ENCODE results near the gene EFCAB11.

Gene EFCAB11

GRCh38 chr14:89973234-89973823 lies 18.8 kb upstream of the EFCAB11 start:
- H3K4me3 ChIP-seq (replicated peaks; ENCODE audit: low read depth, low read length) = no peak overlapping the region
- TF ChIP-seq CTCF (IDR thresholded peaks at IDR 0.05; ENCODE audit: low read length, missing control alignments) = peak; percentile 96
- peak; percentile 83 for DNase-seq (ENCODE audit: low read depth)

GRCh38 chr14:89965839-89966238 lies 11.3 kb upstream of the EFCAB11 start:
- DNase-seq (ENCODE audit: low read depth) = no peak
- no peak for TF ChIP-seq CTCF (IDR thresholded peaks at IDR 0.05; ENCODE audit: low read length, missing control alignments)
- H3K4me3 ChIP-seq (replicated peaks; ENCODE audit: low read depth, low read length) = no peak overlapping the region

GRCh38 chr14:89963288-89963978 lies 8.9 kb upstream of the EFCAB11 start:
- TF ChIP-seq CTCF (IDR thresholded peaks at IDR 0.05; ENCODE audit: low read length, missing control alignments) = no peak
- no peak for DNase-seq (ENCODE audit: low read depth)

GRCh38 chr14:89960914-89961313 lies 6.4 kb upstream of the EFCAB11 start:
- no peak overlapping the region for H3K4me3 ChIP-seq (replicated peaks; ENCODE audit: low read depth, low read length)
- no peak for TF ChIP-seq CTCF (IDR thresholded peaks at IDR 0.05; ENCODE audit: low read length, missing control alignments)
- no peak for DNase-seq (ENCODE audit: low read depth)

More at GRCh38 chr14:89963288-89963978, 8.9 kb upstream of the EFCAB11 start:
- H3K4me3 ChIP-seq (replicated peaks; ENCODE audit: low read depth, low read length) = no peak overlapping the region

- no peak for DNase-seq (ENCODE audit: low read depth)
- no peak for TF ChIP-seq CTCF (IDR thresholded peaks at IDR 0.05; ENCODE audit: low read length, missing control alignments)
- H3K4me3 ChIP-seq (replicated peaks; ENCODE audit: low read depth, low read length) = no peak overlapping the region
Observed at GRCh38 chr14:89959853-89960445, 5.4 kb upstream of the EFCAB11 start.

- no peak overlapping the region for H3K4me3 ChIP-seq (replicated peaks; ENCODE audit: low read depth, low read length)
- no peak for TF ChIP-seq CTCF (IDR thresholded peaks at IDR 0.05; ENCODE audit: low read length, missing control alignments)
- DNase-seq (ENCODE audit: low read depth) = no peak
Observed at GRCh38 chr14:89958966-89959365, 4.4 kb upstream of the EFCAB11 start.

Data from fibroblast of pulmonary artery (primary cell).